Adrenal gland (tissue), 5 donors: ENCODE results near the gene MALAT1.

Source experiments
- CTCF ChIP-seq, 6 experiments: fragments of 450-650 bp in 4 of 6; fragments of 200-600 bp in 2 of 6; sonication (generic) in 1 of 6; IDR thresholded peaks; 1 replicate in 5 of 6; 2 replicates in 1 of 6; pipeline versions ENCODE4 v1.5.1 to v1.8.0; 2016 to 2021; ENCODE audit warnings: antibody characterized with exemption in 6 of 6, mild to moderate bottlenecking in 2 of 6, moderate library complexity in 1 of 6
- POLR2A ChIP-seq, 2 donors: fragments of 450-650 bp; IDR thresholded peaks; one replicate each; pipeline ENCODE4 v1.6.1; 2017; ENCODE audit warnings: antibody characterized with exemption in 2 of 2, mild to moderate bottlenecking in 2 of 2, moderate library complexity in 1 of 2
- donor health status: DM: no; HTN: no; CAD: no.

- TF ChIP-seq CTCF (IDR thresholded peaks at IDR 0.05) (peak in 1 of 6 experiments; percentile 8), POLR2A (IDR thresholded peaks at IDR 0.05) (no peak)
Observed at GRCh38 chr11:65492387-65492636, 6.5 kb upstream of the MALAT1 start.
